Keratinocyte (primary cell): ENCODE data around the gene RDH13. TPM values are rescaled to one million over a fixed set of nuclear protein-coding genes. Genes with fewer than 3 reads are reported as not detected.
A peak's percentile ranks its signal among the peaks of the same experiment; 100 is the strongest.

Experiments
- DNase-seq: peaks from one replicate; pipeline ENCODE4 v3.0.0-alpha.2; 2011; ENCODE audit warnings: low read depth, missing footprints, low spot score
- FAIRE-seq: peaks from 2 replicates; lab custom pipeline; 2011; peaks lifted over from hg19 to GRCh38; lab: Jason Lieb, UNC
- H2AFZ ChIP-seq: 2 replicates; pipeline ENCODE4 v1.6.0; 2012; ENCODE audit warnings: low read length, control low read depth, inconsistent platforms; ENCODE audit not compliant: control insufficient read depth
- H3K27ac ChIP-seq: 2 replicates; pipeline ENCODE4 v1.5.1; 2011; ENCODE audit warnings: low read length; ENCODE audit not compliant: control insufficient read depth, insufficient read depth
- H3K27me3 ChIP-seq: 3 replicates; pipeline ENCODE4 v1.6.0; 2011; ENCODE audit warnings: low read length; ENCODE audit not compliant: control insufficient read depth, insufficient read depth; ENCODE audit errors: extremely low read depth
- H3K36me3 ChIP-seq, 2 experiments: 2 replicates in 1 of 2; 3 replicates in 1 of 2; pipeline ENCODE4 v1.5.1; 2011; ENCODE audit warnings: low read length in 2 of 2, mild to moderate bottlenecking in 1 of 2; ENCODE audit not compliant: control insufficient read depth in 2 of 2, insufficient read depth in 2 of 2; ENCODE audit errors: extremely low read depth in 1 of 2
- H3K4me1 ChIP-seq: 3 replicates; pipeline ENCODE4 v1.5.1; 2011; ENCODE audit warnings: low read length; ENCODE audit not compliant: control insufficient read depth, insufficient read depth; ENCODE audit errors: extremely low read depth
- H3K4me2 ChIP-seq: 3 replicates; pipeline ENCODE4 v1.6.0; 2011; ENCODE audit warnings: low read depth, low read length; ENCODE audit not compliant: control insufficient read depth, insufficient read depth; ENCODE audit errors: extremely low read depth
- H3K4me3 ChIP-seq, 3 experiments: fragments of 200-600 bp in 1 of 3; sonication (generic) in 1 of 3; 2 replicates in 2 of 3; 3 replicates in 1 of 3; pipeline ENCODE4 v1.5.1; 2011 to 2016; ENCODE audit warnings: low read length in 3 of 3, mild to moderate bottlenecking in 3 of 3, control low read depth in 2 of 3, inconsistent platforms in 1 of 3, low read depth in 1 of 3, mixed read lengths in 1 of 3, mixed run types in 1 of 3, moderate library complexity in 1 of 3; ENCODE audit not compliant: control insufficient read depth in 2 of 3, insufficient read depth in 2 of 3; ENCODE audit errors: extremely low read depth in 1 of 3
- H3K79me2 ChIP-seq: 2 replicates; pipeline ENCODE4 v1.6.0; 2012; ENCODE audit warnings: low read length; ENCODE audit not compliant: control insufficient read depth, insufficient read depth
- H3K9ac ChIP-seq: 3 replicates; pipeline ENCODE4 v1.6.0; 2011; ENCODE audit warnings: low read length; ENCODE audit not compliant: control insufficient read depth, insufficient read depth; ENCODE audit errors: extremely low read depth
- H3K9me1 ChIP-seq: 3 replicates; pipeline ENCODE4 v1.6.0; 2011; ENCODE audit warnings: low read length; ENCODE audit not compliant: control insufficient read depth, insufficient read depth; ENCODE audit errors: extremely low read depth
- H3K9me3 ChIP-seq: 2 replicates; pipeline ENCODE4 v1.5.1; 2012; ENCODE audit warnings: low read depth, low read length; ENCODE audit not compliant: control insufficient read depth
- H4K20me1 ChIP-seq: 3 replicates; pipeline ENCODE4 v1.6.0; 2011; ENCODE audit warnings: low read length; ENCODE audit not compliant: control insufficient read depth, insufficient read depth; ENCODE audit errors: extremely low read depth
- EZH2 ChIP-seq: IDR thresholded peaks from one replicate; pipeline ENCODE4 v1.6.1; 2012; ENCODE audit warnings: inconsistent platforms, mild to moderate bottlenecking, low read length, moderate library complexity
- dilution Hi-C: fragments of 300-500 bp; cut with MboI; formaldehyde crosslinking; loops from one replicate; pipeline ENCODE4 v1.7.0; 2020; ENCODE audit warnings: low sequenced_read_pairs; ENCODE audit not compliant: extremely low pct_ligation_motif_present
- polyA plus RNA-seq, 5 experiments: library from polyadenylated mRNA; depleted of rRNA in 3 of 5; stranded (reverse) in 3 of 5; stranded (forward) in 1 of 5; unstranded in 1 of 5; fragments of >200 nt; gene quantifications; 1 replicate in 1 of 5; 2 replicates in 3 of 5; 3 replicates in 1 of 5; pipeline versions ENCODE4 v1.2.1 to v1.2.3, GENCODE V29; 2011 to 2012; ENCODE audit warnings: missing spikeins in 2 of 5, low read depth in 1 of 5, low replicate concordance in 1 of 5
- TF ChIP-seq, protein P1 (sequence below), 3 experiments: IDR thresholded peaks in 1 of 3; conservative IDR thresholded peaks in 1 of 3; optimal IDR thresholded peaks in 1 of 3; 2 replicates in 2 of 3; 3 replicates in 1 of 3; pipeline versions ENCODE3 to v1.5.1; 2011; ENCODE audit warnings: low read length in 3 of 3, mild to moderate bottlenecking in 3 of 3, moderate library complexity in 2 of 3, control low read depth in 1 of 3, inconsistent platforms in 1 of 3; ENCODE audit not compliant: insufficient read depth in 2 of 3; ENCODE audit errors: extremely low read depth in 1 of 3

The RDH13 gene
- polyA plus RNA-seq, 1 donor (not counting 4 experiments of a cell fraction or from before 2014, with no cell fraction given), result 10.6 TPM

DNA sequence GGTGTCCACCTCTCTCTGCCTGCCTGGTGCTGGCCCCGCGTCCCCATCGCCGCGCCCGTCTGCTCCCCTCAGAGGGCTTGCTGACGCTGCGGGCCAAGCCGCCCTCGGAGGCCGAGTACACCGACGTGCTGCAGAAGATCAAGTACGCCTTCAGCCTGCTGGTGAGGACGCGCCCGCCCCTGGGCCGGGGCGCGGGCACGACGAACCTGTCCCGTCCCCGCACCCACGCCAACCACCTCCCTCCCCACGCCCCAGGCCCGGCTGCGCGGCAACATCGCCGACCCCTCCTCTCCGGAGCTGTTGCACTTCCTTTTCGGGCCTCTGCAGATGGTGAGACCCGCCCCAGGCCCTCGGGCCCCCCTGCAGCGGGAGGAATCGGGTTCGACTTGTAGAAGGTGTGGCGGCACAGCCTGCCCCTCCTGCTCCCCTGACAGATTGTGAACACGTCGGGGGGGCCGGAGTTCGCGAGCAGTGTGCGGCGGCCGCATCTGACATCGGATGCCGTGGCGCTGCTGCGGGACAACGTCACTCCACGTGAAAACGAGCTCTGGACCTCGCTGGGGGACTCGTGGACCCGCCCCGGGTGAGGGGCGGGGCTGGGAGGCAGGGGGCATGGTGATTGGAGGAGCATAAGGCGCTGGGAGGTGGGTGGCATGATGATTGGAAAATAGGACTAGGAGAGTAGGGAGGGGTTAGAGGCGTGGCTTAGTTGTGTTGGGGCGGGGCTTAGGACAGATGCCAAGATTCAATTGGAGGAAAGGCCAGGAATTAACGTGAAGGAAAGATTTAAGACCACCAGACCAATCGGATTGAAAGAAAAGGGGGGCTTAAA lies 19.3 kb upstream of the RDH13 start:
- FAIRE-seq (no peak), DNase-seq (no peak)
- TF ChIP-seq EZH2, result peak; percentile 55
- TF ChIP-seq, protein P1, sequence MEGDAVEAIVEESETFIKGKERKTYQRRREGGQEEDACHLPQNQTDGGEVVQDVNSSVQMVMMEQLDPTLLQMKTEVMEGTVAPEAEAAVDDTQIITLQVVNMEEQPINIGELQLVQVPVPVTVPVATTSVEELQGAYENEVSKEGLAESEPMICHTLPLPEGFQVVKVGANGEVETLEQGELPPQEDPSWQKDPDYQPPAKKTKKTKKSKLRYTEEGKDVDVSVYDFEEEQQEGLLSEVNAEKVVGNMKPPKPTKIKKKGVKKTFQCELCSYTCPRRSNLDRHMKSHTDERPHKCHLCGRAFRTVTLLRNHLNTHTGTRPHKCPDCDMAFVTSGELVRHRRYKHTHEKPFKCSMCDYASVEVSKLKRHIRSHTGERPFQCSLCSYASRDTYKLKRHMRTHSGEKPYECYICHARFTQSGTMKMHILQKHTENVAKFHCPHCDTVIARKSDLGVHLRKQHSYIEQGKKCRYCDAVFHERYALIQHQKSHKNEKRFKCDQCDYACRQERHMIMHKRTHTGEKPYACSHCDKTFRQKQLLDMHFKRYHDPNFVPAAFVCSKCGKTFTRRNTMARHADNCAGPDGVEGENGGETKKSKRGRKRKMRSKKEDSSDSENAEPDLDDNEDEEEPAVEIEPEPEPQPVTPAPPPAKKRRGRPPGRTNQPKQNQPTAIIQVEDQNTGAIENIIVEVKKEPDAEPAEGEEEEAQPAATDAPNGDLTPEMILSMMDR (optimal IDR thresholded peaks at IDR 0.05 in 1 of 3, IDR thresholded peaks at IDR 0.05 in 1 of 3, conservative IDR thresholded peaks at IDR 0.05 in 1 of 3; ENCODE audit: extremely low read depth in 1 of 3, insufficient read depth in 2 of 3, low read length in 3 of 3), result no peak
- H3K36me3 ChIP-seq, result peaks cover 0 to 9% of the 10 kb centered on the region in 2 experiments
- dilution Hi-C loops, result no loop called here
- H3K4me2 ChIP-seq, result no peak overlapping the region
- H3K9me1 ChIP-seq, result no peaks in the 10 kb centered on the region
- peaks cover under 1% of the 10 kb centered on the region for H4K20me1 ChIP-seq
- peaks cover 16% of the 10 kb centered on the region for H3K4me1 ChIP-seq
- H3K79me2 ChIP-seq, result no peaks in the 10 kb centered on the region
- no peaks in the 10 kb centered on the region for H3K9me3 ChIP-seq
- no peak overlapping the region for H3K27ac ChIP-seq
- H2AFZ ChIP-seq, result peak overlapping the region; percentile 9
- H3K27me3 ChIP-seq, result peaks cover 17% of the 10 kb centered on the region
- H3K9ac ChIP-seq, result no peak overlapping the region
- peak overlapping the region in 2 of 3 experiments; percentile 12 to 29 for H3K4me3 ChIP-seq

DNA sequence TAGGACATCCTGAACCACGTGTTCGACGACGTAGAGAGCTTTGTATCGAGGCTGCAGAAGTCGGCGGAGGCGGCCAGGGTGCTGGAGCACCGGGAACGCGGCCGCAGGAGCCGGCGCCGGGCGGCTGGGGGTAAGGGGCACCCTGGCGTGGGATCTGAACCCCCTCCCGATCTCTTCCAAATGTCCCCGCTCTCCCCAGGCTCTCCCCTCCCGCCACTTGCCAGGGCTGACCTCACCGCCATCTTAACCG lies 18.7 kb upstream of the RDH13 start:
- Histone ChIP-seq H2AFZ (peak overlapping the region; percentile 9), H3K4me3 (peak overlapping the region; percentile 12 to 53 (median 29)), H3K27ac (no peak overlapping the region), H3K27me3 (peaks cover 17% of the 10 kb centered on the region), H3K9me1 (no peaks in the 10 kb centered on the region), H3K9ac (no peak overlapping the region), H4K20me1 (no peaks in the 10 kb centered on the region), H3K36me3 (peaks cover 0 to 9% of the 10 kb centered on the region in 2 experiments), H3K79me2 (no peaks in the 10 kb centered on the region), H3K4me1 (peaks cover 12% of the 10 kb centered on the region), H3K9me3 (no peaks in the 10 kb centered on the region), H3K4me2 (peak overlapping the region; percentile 17)
- TF ChIP-seq, protein P1 (optimal IDR thresholded peaks at IDR 0.05 in 1 of 3, IDR thresholded peaks at IDR 0.05 in 1 of 3, conservative IDR thresholded peaks at IDR 0.05 in 1 of 3; ENCODE audit: extremely low read depth in 1 of 3, insufficient read depth in 2 of 3, low read length in 3 of 3), result no peak
- TF ChIP-seq EZH2, result no peak
- FAIRE-seq (no peak), DNase-seq (no peak)
- dilution Hi-C loops, result no loop called here
